GM18508 (cell line): ENCODE data around the gene MBD3L4.
"Not testable (repeated sequence)": the region's sequence is repeated elsewhere in the genome, so short reads cannot be mapped to it uniquely, and the experiment has no call there.

Experiments
- ATAC-seq: cut with Tn5 transposase; IDR thresholded peaks from one replicate; pipeline ENCODE4 v1.9.1; 2021; ENCODE audit warnings: moderate number of reproducible peaks; ENCODE audit not compliant: insufficient read depth, unreplicated experiment

MBD3L4 gene

GRCh38 chr19:7052896-7053295 is 12.9 kb upstream of the MBD3L4 start:
- not testable (repeated sequence) for ATAC-seq

- not testable (repeated sequence) for ATAC-seq
Measured at GRCh38 chr19:7051421-7051820, 11.4 kb upstream of the MBD3L4 start.

GRCh38 chr19:7049021-7049420 is 9.0 kb upstream of the MBD3L4 start, which contains the start of gene MBD3L2:
TSS of gene MBD3L2 (plus strand) at chr19:7049321. CDS start at chr19:7049374, 53 bp downstream.
- not testable (repeated sequence) for ATAC-seq

- not testable (repeated sequence) for ATAC-seq
Measured at GRCh38 chr19:7041563-7041962, 1.6 kb upstream of the MBD3L4 start.

GRCh38 chr19:7030278-7030677 is 9.7 kb downstream of the MBD3L4 start, which contains the start of gene MBD3L5:
TSS of gene MBD3L5 (plus strand) at chr19:7030578. CDS start at chr19:7030612, 34 bp downstream.
- not testable (repeated sequence) for ATAC-seq

- not testable (repeated sequence) for ATAC-seq
Measured at GRCh38 chr19:7028790-7029189, 11.2 kb downstream of the MBD3L4 start.

- not testable (repeated sequence) for ATAC-seq
Measured at GRCh38 chr19:7021331-7021730, 18.6 kb downstream of the MBD3L4 start, which contains the start of gene MBD3L2B. TSS of gene MBD3L2B (minus strand) at chr19:7021431. CDS start at chr19:7021397, 34 bp downstream.

GRCh38 chr19:7018828-7019227 is 21.2 kb downstream of the MBD3L4 start:
- no peak for ATAC-seq

- no peak for ATAC-seq
Measured at GRCh38 chr19:7013678-7014077, 26.3 kb downstream of the MBD3L4 start.

GRCh38 chr19:7010722-7011593 is 29.0 kb downstream of the MBD3L4 start:
- no peak for ATAC-seq

GRCh38 chr19:7007859-7008258 is 32.1 kb downstream of the MBD3L4 start:
- no peak for ATAC-seq

- no peak for ATAC-seq
Measured at GRCh38 chr19:7006135-7006704, 33.8 kb downstream of the MBD3L4 start.

GRCh38 chr19:7004313-7004931 is 35.6 kb downstream of the MBD3L4 start:
- no peak for ATAC-seq

- ATAC-seq: no peak
Measured at GRCh38 chr19:7000816-7001215, 39.2 kb downstream of the MBD3L4 start.

- no peak for ATAC-seq
Measured at GRCh38 chr19:7000333-7000732, 39.6 kb downstream of the MBD3L4 start.

GRCh38 chr19:6999933-7000332 is 40.0 kb downstream of the MBD3L4 start:
- ATAC-seq: no peak

- no peak for ATAC-seq
Measured at GRCh38 chr19:6997679-6998445, 42.1 kb downstream of the MBD3L4 start.

GRCh38 chr19:6996810-6997209 is 43.2 kb downstream of the MBD3L4 start:
- no peak for ATAC-seq

- ATAC-seq: no peak
Measured at GRCh38 chr19:6995054-6995453, 44.9 kb downstream of the MBD3L4 start.

GRCh38 chr19:6988257-6988656 is 51.7 kb downstream of the MBD3L4 start:
- no peak for ATAC-seq
